GM18498 (cell line): ENCODE data around the gene EXOC5.

Experiments used
- ATAC-seq: cut with Tn5 transposase; IDR thresholded peaks from one replicate; pipeline ENCODE4 v1.9.1; 2021; ENCODE audit warnings: mild to moderate bottlenecking, moderate library complexity; ENCODE audit not compliant: unreplicated experiment

EXOC5 gene, protein sequence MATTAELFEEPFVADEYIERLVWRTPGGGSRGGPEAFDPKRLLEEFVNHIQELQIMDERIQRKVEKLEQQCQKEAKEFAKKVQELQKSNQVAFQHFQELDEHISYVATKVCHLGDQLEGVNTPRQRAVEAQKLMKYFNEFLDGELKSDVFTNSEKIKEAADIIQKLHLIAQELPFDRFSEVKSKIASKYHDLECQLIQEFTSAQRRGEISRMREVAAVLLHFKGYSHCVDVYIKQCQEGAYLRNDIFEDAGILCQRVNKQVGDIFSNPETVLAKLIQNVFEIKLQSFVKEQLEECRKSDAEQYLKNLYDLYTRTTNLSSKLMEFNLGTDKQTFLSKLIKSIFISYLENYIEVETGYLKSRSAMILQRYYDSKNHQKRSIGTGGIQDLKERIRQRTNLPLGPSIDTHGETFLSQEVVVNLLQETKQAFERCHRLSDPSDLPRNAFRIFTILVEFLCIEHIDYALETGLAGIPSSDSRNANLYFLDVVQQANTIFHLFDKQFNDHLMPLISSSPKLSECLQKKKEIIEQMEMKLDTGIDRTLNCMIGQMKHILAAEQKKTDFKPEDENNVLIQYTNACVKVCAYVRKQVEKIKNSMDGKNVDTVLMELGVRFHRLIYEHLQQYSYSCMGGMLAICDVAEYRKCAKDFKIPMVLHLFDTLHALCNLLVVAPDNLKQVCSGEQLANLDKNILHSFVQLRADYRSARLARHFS

DNA sequence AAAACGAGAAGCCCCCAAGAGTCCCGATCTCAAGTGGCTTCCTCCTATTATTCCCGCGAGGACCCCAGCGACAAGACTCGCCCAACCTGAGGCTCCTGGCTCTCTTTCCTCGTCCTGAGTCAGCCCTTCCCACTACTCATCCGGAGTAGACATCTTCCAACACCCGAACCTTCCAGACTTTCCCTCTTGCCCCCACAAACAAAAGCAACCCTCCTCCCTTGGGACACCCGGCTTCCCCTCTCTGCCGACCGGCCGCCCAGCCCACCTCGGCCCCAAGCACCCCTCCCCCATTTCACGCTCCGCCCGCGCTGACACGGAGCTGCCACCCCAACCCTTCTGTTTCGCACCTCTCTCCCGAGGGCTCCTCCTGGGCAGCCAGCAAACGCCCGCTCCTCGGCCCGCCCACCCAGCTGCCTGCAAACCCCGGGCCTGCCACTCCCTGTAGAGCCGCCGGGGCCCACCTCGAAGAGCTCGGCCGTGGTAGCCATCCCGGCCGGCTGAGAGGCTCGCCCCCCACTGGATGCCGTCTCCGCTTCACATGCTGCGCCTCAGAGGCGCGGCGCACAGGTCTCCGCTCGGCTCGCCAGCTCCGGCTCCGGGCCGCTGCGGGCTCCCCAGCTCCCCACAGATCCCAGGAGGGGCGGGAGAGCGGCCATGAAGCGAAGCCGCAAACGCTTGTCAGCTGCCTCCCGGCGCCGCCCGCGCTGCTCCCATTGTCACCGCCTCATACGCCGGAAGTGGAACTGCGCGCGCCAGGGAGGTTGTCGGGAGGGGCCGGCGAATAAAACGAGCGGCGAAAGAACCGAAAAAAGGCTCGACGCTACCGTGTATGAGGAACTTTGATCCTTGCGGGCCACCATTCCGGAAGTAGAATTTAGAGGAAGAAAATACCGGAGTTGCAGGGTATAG is at the start of gene EXOC5, which contains the start of gene AP5M1:
TSS of gene EXOC5 (minus strand) at position 745 of the 909 bp plus-strand sequence. CDS start at position 488, 257 bp downstream.
TSS of gene AP5M1 (plus strand) at position 811 of the 909 bp plus-strand sequence. CDS start 344 bp downstream, outside the sequence.
- ATAC-seq = peak; percentile 90

DNA sequence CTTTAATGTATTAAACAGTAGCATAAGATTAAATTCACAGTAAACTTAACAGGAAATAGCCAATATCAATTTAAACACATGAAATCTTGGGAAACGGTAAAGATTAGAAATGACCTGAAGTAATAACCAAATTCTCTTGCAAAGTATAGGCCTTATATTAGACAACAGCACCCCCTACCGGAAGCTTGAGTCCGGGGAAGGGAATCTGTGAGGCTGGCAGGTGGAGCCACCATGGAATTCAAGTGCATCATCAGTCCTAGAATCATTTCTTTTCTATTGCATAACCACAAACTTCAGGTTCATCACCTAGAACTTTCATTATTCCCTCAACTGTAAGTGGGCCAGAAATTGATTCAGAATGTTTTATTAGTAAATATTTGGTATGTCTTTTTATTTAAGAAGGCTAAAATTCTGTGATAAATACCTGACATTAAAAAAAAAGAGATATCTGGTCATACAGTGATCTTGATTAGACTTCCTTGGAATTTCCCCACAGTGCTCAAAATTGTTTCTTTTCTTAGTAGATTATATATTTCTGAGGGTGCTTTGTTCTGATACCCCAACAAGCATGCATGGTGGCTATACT is 48.6 kb upstream of the EXOC5 start:
- peak; percentile 60 for ATAC-seq

DNA sequence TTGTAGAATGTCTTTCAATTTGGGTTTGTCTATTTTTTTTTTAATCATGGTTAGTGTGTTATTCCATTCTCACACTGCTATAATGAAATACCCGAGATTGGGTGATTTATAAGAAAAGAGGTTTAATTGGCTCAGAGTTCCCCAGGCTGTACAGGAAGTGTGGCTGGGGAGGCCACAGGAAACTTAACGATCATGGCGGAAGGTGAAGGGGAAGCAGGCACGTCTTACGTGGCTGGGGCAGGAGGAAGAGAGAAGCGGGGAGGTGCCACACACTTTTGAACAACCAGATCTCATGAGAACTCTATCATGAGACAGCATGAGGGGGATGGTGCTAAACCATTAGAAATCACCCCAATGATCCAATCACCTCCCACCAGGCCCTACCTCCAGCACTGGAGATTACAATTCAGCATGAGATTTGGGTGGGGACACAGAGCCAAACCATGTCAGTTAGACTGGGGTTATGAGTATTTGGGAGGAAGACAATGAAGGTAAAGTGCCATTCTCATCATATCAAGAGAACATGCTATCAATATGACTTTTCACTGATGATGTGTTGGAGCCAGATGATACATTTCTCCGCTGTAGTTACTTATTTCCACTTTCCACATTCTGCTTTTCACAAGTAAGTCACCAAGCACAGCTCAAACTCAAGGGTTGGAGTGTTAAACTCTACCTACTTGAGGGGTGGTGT is 45.8 kb upstream of the EXOC5 start:
- ATAC-seq = no peak

DNA sequence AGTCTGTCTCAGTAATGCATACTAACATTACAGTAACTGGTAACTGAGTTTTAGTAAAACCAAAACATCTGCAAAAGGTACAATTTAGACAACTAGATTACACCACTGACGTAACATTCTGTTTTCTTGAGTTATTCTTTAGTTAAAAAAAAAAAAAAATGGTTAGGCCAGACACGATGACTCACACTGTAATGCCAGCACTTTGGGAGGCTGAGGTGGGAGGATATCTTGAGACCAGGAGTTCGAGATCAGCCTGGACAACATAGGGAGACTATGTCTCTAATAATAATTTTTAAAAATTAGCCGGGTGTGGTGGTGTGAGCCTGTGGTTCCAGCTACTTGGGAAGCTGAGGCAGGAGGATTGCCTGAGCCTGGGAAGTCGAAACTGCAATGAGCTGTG is 34.2 kb upstream of the EXOC5 start:
- ATAC-seq = no peak

DNA sequence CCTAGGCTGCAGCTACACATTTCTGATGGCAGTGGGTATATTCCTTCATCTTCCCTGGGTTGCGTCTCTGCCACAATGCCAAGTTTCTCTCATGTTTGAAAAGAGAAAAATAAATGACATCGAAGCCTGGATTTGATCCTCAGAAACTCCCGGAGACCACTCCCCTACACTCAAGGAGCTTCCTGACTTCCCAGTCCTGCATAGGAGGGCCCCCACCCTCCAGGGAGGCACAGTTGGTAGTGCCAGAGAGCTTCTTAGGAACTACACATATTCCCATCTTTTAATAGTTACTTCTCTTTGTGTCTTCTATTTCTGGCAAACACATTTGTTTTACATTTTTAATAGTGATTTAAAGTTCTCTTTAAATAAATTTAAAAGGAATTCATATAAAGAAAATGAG is 30.8 kb upstream of the EXOC5 start:
- ATAC-seq = no peak

DNA sequence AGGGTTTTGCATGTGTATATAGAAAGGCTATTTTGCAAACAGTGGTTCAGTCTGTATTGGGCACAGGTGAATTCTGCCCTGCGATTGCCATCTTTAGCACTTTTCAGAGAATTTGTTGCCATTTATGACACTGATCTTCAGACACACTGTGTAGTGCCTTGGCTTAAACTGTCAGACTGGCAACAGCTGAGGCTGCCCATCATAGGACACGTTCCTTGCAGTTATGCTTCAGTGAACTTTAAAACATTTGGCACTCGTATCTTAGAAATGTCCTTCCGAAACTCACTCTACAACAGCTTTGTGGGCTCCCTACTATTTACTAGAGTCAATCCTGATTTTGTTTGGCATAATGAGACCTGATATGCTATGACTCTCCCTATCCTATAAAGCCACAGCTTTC is 29.1 kb upstream of the EXOC5 start:
- no peak for ATAC-seq

DNA sequence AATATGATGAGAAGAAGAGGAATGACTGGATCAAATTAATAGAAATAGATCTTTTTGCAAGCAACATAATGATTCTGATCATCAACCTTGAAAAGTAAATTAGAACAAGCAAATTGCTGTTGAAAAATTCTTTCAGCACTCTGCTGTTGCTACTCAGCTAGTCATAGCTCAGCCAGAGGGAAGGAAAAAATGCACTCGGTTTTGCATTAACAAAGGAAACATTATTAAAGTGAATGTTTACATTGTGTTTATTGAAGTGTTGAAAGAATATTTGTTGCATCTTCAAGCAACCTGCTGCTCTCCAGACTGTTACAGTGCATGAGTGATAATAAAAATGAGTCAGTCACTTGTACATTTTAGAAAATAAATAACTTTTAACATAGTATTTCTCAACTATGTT is 26.5 kb upstream of the EXOC5 start:
- ATAC-seq = no peak

DNA sequence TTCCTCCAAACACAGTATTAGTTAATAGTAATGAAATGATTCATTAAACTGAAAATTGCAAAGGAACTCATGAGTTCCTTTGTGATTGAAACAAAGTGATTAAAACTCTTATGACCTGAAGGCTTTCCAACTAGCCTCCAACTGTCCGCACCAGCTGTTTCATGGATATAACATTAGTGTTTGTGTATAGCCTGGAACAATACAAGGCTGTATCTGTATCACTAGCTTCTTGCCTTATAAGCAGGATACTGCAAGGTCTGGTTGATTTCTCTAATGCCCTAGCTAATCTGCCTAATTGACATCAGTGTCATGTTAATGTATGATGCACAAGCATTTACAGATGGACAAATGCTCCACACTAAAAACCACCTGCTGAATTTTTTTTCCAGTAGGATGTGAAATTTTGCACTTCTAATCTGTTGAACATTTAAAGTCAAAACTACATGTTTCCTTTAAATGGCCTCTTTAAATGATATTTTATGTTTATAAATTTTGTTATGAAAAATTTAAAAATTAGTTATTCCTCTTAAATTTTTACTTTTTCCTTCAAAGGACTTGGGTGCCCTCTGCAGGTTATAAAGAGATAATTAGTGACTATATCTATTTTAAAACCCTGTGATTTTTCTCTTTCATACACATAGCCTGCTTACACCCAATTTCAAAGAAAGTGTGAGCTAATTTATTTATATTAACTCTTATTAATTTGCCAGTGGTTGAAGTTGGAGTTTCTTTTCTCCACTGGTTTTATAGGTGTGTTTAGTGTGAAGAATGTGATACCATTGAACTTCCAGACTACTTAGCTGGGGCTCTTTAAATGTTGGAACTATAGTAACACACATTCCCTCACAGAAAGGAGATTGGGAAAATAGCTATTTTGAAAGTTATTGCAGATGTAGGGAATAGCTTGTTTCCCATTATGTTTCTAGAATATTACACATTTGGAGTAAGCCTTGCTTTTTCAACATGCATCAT is 25.4 kb upstream of the EXOC5 start:
- ATAC-seq = no peak

DNA sequence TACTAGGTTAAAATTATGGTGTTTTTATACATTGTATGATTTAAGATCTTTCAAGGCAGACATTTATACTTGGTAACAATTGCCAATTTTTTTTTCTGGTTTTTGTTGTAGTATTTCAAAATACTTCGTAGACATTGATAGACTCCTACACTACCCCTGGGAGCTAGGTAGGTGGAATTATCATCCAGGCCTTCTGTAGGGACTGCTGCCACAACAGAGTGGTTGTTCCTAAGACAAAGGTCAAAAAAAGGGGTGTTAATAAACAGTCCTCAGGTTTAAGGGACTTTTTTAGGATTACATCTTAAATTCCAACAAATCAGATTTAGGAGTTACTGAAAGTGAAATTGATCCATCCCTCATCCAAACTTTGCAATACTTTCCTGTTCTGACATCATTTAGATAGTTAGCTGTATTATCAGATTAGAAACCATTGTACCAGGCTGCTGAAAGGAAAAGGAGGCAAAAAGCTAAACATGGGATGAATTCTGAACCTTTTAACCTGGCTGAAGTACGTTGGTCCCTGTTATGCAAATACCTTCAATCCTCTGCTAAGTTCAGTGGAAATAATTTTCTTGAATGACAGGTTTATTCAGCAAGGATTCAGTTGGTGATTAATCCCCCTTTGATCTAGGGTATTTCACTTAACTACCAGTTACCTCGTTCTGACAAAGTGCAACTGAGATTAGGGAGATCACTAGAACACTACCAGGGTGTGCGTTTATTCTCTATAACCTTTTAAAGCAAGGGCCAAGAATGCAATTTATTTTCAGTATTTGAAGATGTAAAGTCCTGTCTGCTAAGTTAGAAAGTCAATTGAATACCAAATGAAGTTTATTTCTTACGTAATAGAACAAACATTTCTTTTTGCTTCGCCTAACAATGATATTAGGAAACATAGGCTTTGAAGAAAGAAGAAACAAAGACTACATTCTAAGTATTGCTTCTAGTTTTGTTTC is 23.3 kb upstream of the EXOC5 start:
- no peak for ATAC-seq

DNA sequence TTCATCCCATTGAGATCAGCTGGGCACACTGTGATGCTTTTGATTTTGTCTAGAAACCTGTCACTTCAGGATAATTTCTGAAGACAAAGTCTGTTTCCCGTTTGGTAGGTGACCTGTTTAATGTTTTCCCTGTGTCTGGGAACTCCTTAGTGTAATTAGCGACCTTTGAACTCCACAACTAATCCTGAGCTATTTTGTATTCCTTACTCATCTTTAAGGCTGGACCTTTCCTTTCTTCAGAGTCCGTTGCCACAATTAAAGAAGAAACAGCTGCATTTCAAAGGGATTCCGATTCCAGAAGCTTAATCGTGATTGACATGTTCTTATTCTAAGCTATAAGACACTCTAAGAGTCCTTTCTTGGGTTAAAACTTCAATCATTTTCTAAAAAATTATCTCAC is 22.0 kb upstream of the EXOC5 start:
- no peak for ATAC-seq

DNA sequence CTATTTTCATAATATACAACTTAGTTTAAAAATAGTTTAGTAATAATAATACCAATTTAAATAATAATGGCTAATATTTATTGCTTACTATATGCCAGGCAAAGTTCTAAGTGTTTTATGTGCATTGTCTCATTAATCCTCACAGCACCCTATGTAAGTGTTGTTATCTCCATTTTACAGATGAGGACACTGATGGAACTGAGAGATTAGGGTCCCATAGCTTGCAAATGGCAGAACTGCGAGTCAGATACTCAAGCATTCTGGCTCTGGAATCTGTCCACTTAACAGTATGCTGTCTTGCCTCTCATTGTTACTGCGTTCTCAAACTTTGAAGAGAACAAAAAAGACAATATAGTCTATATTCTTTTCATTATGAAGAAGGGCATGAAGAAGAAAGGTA is 19.0 kb upstream of the EXOC5 start:
- no peak for ATAC-seq

DNA sequence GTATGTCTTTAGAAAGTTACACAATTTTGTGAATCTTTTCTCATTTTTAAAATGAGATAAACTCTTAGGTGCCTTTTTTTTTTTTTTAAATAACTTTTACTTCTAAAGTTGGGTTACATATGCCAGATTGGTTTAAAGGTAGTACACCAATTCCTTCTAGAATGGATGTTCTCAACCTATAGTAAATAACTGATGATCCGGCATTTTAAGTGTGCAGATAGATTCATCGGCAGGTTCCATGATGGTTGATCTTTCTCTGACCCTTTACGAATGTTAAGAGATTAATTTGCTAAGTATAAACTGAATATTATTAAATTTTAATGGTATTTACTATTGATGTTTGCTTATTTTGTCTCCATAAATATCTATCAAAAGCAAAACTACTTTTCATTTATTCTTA is 8.4 kb upstream of the EXOC5 start:
- ATAC-seq = no peak

DNA sequence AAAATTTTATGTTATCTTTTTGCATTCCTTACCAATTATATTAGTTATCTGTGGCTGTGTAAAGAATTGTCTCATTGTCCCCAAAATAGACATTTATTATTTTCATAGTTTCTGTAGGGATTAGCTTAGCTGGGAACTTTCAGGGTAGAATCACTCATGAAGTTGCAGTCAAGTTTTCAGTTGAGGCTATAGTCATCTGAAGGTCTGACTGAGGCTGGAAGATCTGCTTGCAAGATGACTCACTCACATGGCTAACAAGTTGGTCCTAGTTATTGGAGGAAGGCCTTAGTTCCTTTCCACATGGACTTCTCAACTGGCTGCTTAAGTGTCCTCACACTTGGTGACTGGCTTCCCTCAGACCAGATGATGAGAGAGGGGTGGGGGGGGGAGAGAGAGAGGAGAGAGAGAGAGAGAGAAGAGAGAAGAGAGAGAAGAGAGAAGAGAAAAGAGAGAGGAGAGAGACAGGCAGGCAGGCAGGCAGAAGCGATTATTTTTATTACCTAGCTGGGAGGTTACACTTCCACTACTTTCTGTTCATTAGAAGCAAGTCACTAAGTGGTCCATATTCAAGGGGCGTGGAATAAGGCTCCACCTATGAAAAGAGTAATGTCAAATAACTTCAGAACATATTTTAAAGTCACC is 6.4 kb upstream of the EXOC5 start:
- no peak for ATAC-seq

DNA sequence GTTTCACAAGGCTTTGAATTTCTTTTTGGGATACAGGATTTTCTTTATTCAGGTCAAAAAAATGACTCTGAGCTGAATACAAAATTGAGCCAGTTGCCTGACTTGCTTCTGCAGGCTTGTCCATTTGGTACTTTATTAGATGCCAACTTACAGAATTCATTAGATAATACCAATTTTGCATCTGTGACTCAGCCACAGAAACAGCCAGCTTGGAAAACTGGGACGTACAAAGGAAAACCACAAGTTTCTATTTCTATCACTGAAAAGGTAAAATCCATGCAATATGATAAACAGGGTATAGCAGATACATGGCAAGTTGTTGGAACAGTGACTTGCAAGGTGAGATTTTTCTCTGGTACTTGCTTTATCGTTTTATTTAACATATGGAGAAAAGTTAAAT is 5.8 kb upstream of the EXOC5 start:
- ATAC-seq = no peak

DNA sequence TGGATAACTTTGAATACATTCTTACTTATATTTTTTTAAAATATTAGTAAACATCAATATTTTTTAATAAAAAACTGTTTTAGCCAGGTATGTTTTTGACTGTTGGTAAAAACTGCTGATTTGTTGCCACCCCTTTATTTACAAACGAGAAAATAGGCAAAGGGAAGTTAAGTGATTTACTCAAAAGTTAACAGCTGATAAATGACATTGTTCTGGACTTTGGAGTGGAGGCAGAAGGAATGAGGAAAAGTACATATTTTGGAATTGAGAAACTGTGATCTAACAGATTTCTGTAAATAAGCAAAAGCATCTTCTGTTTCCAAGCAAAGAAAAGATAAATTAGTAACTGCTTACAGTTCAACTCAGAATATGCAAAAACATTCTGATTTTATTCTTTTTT is 4.5 kb upstream of the EXOC5 start:
- no peak for ATAC-seq

DNA sequence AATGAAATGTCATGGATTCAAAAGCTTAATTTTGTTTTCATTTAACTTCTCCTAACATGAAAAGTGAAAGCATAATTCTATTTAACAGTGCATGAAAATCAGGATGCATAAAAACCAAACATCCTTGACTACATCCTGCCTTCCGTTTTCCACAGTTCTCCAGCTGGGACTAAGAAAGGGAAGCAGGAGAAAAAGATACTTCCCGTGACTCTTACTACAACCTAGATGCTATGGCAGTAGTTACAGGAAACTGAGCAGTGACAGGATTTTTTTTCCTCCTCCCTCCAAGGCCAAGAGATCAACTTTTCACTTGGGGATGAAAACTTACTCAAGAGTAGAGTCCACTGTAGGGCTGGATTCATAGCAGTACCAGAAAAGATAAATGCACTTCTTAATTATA is 2.6 kb downstream of the EXOC5 start:
- no peak for ATAC-seq

DNA sequence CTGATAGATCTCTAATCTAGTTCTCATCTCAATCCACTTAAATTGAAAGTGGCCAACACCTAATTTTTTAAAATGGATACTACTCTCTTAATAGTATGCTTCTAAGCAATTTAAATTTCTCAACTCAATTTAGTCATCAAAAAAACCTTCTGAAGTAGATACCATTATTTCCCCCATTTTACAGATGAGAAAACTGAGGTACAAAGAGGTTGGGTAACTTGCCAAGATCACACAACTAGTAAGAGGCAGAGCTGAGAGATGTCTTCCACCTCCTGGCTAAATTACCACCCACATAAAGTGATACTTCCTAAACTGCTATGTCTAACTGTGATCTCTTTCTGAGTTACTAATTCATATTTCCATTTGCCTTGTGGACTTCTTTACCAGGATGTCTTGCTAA is 6.6 kb downstream of the EXOC5 start:
- no peak for ATAC-seq

DNA sequence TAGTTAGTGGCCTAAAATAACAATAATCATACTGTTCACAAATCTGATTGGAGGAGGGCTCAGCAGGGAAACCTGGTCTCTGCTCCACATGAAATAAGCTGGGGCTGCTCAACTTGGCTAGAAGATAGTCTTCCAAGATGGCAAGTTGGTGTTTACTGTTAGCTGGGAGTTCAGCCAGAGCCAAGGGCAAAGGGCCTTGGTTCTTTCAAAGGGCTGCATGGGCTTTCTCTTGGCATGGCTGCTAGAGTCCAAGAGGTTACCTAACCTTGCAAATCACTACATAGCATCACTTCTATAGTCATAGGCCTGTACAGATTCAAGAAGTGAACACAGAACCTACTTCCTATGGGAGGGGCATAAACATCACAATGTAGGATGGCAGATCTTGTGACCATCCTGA is 7.1 kb downstream of the EXOC5 start:
- ATAC-seq = no peak
